ENCODE measurements around the gene PLXNA2. TPM values are rescaled to one million over a fixed set of nuclear protein-coding genes. Genes with fewer than 3 reads are reported as not detected.

Gene PLXNA2
- total RNA-seq, 1 experiment from 2014 or later, result 8.7 TPM

DNA sequence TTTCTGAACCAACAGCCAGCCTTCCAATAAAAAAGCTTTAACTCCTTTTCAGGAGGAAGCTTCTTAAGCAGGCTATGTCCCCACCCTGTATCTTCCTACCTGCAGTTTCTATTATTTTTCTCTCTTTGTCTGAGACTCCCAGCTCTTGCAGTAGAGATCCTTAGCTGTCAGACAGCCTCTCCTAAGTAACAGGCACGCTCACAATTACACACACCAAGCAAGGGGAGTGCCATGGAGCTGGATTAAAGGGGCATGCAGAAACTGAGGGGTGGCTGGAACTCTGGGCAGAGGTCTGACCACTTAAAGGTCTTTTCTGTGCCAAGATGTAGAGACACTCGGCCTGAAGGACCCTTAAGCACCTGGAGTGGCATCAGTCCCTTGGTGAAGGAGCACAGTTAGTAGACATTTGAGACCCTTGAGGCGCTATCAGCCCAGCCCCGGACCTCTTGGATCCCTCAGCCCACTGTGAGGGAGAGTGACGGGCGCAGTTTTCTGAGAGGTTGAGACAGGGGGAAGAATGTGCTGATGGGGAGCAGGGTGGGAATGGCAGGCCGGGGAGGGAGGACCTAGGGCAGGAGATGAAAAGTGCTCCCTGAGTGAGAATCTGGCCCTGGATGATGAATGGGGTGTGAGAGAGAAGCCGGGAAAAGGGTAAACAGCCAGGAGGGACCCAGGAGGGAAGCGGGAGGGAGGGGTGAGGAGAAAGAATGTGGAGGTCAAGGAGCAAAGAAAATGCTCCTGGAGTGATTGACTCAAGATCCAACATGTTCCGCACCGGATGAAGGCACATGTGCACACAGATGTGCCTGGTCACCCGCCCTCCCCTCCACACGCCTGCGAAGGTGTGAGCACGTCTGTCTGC, 13.3 kb downstream of the PLXNA2 start:
- Histone ChIP-seq H3K9me3 (replicated peaks) (no peaks in the 10 kb centered on the region), H3K27me3 (replicated peaks) (no peaks in the 10 kb centered on the region), H3K36me3 (peaks cover 22% of the 10 kb centered on the region), H3K4me3 (no peak overlapping the region), H3K4me1 (replicated peaks) (peaks cover 56% of the 10 kb centered on the region), H3K27ac (no peak overlapping the region)
- no peak for DNase-seq (ENCODE audit: low read depth in 1 of 2, low spot score in 2 of 2)

- Histone ChIP-seq H3K27me3 (replicated peaks) (no peaks in the 10 kb centered on the region), H3K36me3 (peaks cover 21% of the 10 kb centered on the region), H3K4me3 (no peak overlapping the region), H3K4me1 (replicated peaks) (peaks cover 37% of the 10 kb centered on the region), H3K27ac (no peak overlapping the region), H3K9me3 (replicated peaks) (no peaks in the 10 kb centered on the region)
- DNase-seq (ENCODE audit: low read depth in 1 of 2, low spot score in 2 of 2), result no peak
Measured at GRCh38 chr1:208228550-208228949, 15.6 kb downstream of the PLXNA2 start.

DNA sequence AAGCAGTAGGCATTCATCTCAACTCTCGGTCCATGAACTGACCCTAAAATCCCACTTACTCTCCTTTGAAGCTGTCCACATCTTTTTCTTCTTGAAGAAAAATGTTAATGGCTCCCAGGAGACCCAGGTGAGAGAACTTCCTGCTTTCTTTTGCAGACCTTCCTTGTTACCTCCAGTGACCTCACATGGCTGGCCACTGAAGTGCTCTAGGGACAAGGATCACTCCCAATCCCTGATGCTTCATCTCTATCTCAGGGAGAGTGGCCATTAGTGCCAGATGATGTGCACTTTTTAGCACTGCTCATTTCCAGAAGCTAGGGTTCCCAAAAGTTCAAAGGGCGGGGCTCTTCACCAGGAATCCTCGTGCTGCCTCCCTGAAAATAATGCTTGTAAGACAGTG, 16.2 kb downstream of the PLXNA2 start:
- Histone ChIP-seq H3K27me3 (replicated peaks) (no peaks in the 10 kb centered on the region), H3K4me1 (replicated peaks) (peaks cover 37% of the 10 kb centered on the region), H3K36me3 (peaks cover 21% of the 10 kb centered on the region), H3K27ac (no peak overlapping the region), H3K9me3 (replicated peaks) (no peaks in the 10 kb centered on the region), H3K4me3 (no peak overlapping the region)
- no peak for DNase-seq (ENCODE audit: low read depth in 1 of 2, low spot score in 2 of 2)

DNA sequence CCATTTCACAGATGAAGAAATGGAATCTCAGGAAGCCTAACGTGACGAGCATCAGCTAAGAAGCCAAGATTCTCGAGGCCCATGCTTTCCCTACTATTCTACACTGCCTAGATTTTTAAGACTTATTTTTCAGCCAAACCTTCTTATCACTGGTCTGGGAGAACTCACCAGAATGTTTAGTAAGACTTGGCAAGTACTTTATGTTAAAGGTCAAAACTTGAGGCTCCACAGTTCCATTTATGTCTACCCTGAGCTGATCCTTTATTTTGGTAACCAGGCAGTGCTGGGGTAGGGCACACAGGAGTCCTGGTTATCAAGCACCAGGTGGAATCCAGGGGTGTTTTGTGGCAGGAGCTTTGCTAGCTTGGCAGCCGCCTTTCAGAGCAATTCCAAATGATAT, 16.8 kb downstream of the PLXNA2 start:
- no peak overlapping the region for H3K4me3 ChIP-seq
- peaks cover 37% of the 10 kb centered on the region for H3K4me1 ChIP-seq (replicated peaks)
- no peak overlapping the region for H3K27ac ChIP-seq
- H3K9me3 ChIP-seq (replicated peaks), result no peaks in the 10 kb centered on the region
- H3K36me3 ChIP-seq, result peaks cover 26% of the 10 kb centered on the region
- no peak for DNase-seq (ENCODE audit: low read depth in 1 of 2, low spot score in 2 of 2)
- H3K27me3 ChIP-seq (replicated peaks), result no peaks in the 10 kb centered on the region

- H3K36me3 ChIP-seq, result peaks cover 34% of the 10 kb centered on the region
- H3K4me3 ChIP-seq, result no peak overlapping the region
- H3K9me3 ChIP-seq (replicated peaks), result no peaks in the 10 kb centered on the region
- peaks cover 37% of the 10 kb centered on the region for H3K4me1 ChIP-seq (replicated peaks)
- H3K27me3 ChIP-seq (replicated peaks), result no peaks in the 10 kb centered on the region
- no peak overlapping the region for H3K27ac ChIP-seq
- no peak for DNase-seq (ENCODE audit: low read depth in 1 of 2, low spot score in 2 of 2)
Measured at GRCh38 chr1:208225954-208226937, 17.9 kb downstream of the PLXNA2 start.

DNA sequence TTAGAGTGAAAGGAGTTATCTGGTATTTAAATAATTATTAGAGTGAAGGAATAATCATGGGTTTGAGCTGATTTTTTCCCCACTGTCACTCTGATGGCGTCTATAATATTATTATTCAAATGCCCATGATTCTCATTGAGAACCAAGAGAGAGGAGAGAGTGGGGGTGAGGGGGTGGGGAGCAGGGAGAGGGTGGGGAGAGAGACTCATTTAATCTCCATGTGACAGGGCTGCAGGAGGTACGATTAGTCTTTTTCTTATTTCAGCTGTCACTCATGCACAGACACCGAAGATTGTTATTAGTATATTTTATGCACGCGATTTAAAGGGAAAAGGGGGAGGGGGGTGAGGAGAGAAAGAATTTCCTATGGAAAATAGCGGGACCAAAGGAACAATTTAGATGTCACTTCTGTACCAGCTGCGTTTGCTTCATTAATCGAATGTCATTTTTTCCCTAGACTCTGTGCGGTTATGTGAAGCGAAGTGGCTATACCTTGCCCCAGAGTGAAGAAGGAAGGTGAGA, 19.9 kb downstream of the PLXNA2 start:
- peaks cover 27% of the 10 kb centered on the region for H3K36me3 ChIP-seq
- H3K27me3 ChIP-seq (replicated peaks), result no peaks in the 10 kb centered on the region
- no peak overlapping the region for H3K4me3 ChIP-seq
- H3K9me3 ChIP-seq (replicated peaks), result no peaks in the 10 kb centered on the region
- no peak overlapping the region for H3K27ac ChIP-seq
- no peak for DNase-seq (ENCODE audit: low read depth in 1 of 2, low spot score in 2 of 2)
- H3K4me1 ChIP-seq (replicated peaks), result peaks cover 50% of the 10 kb centered on the region

- Histone ChIP-seq H3K4me3 (no peak overlapping the region), H3K27ac (peak overlapping the region; percentile 45), H3K9me3 (replicated peaks) (no peaks in the 10 kb centered on the region), H3K36me3 (peaks cover 34% of the 10 kb centered on the region), H3K27me3 (replicated peaks) (no peaks in the 10 kb centered on the region), H3K4me1 (replicated peaks) (peaks cover 61% of the 10 kb centered on the region)
- DNase-seq (ENCODE audit: low read depth in 1 of 2, low spot score in 2 of 2), result peak in 1 of 2 experiments; percentile 59
Measured at GRCh38 chr1:208223136-208223535, 21.0 kb downstream of the PLXNA2 start.

DNA sequence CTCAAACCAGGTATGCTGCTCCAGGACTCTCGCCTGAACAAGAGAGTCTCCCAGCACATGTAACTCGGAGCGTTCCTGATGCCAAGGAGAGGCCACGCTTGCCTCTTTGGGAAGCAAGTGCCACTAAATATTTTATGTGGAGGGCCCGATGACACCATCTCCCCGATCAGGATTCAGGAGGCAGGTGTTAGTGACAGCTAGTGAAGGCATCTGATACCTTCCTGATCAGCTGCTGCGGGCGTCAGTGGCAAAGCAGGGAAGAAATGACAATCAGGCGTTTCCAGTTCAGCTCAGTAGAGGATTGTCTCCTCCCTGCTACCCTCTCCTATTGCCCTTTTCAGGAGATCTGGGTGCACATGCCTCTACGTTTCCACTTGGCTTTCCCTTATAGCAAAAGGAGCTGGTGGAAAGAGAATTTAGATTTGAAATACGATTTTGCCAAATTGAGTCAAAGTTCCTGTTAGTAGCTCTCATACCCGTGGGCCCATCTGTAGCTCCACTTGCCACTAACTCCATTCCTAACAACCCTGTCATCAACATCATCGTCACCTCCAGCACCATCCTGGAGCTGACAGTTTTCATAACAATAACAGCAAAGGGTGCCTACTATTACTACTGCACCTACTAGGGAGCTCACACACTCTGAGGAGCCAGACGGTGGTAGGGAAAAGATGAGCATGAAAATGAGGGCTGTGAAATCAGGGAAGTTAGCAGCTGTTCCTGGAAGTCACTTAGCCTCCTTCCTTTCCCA, 21.6 kb downstream of the PLXNA2 start:
- DNase-seq (ENCODE audit: low read depth in 1 of 2, low spot score in 2 of 2), result no peak
- H3K27ac ChIP-seq, result peak overlapping the region; percentile 45; the same call in 1 of the 2 replicates
- peaks cover 67% of the 10 kb centered on the region for H3K4me1 ChIP-seq (replicated peaks)
- no peak overlapping the region for H3K4me3 ChIP-seq
- no peaks in the 10 kb centered on the region for H3K27me3 ChIP-seq (replicated peaks)
- peaks cover 35% of the 10 kb centered on the region for H3K36me3 ChIP-seq
- H3K9me3 ChIP-seq (replicated peaks), result no peaks in the 10 kb centered on the region

GRCh38 chr1:208221291-208221622, 22.9 kb downstream of the PLXNA2 start:
- Histone ChIP-seq H3K9me3 (replicated peaks) (peaks cover 4% of the 10 kb centered on the region; the same call in 1 of the 2 replicates), H3K4me1 (replicated peaks) (peaks cover 77% of the 10 kb centered on the region), H3K27me3 (replicated peaks) (no peaks in the 10 kb centered on the region), H3K36me3 (peaks cover 45% of the 10 kb centered on the region), H3K4me3 (no peak overlapping the region), H3K27ac (peak overlapping the region; percentile 85)
- no peak for DNase-seq (ENCODE audit: low read depth in 1 of 2, low spot score in 2 of 2)

DNA sequence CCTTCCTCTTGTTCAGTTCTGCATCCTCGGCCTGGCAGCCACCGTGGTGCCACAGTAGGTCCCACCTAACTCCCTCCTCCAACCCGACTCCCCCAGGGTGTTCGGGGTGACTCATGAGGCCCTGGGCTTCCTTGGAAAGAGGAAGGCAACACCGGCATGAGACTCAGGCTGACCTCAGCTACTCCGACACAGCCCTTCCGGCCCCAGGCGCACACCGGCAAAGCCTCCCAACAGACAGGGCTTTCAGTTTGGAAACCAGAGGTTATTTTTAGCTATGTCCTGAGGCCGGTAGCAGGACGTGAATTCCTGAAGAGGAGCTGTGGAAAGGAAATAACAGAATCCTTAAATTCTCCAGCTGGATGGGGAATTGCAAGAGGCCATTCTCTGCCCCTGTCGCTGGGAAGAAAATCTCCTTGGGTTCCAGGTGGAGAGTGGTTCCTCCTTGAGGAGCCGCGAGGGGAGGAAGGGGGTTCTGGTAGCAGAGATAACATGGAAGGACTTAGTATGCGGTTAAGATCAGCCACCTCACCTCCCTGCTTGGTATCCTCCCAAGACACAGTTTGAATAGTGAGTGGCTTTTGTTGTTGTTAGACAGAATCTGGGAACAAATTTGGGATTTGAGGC, 24.4 kb downstream of the PLXNA2 start:
- H3K27ac ChIP-seq, result peak overlapping the region; percentile 85
- H3K36me3 ChIP-seq, result peaks cover 51% of the 10 kb centered on the region
- H3K4me1 ChIP-seq (replicated peaks), result peaks cover 92% of the 10 kb centered on the region
- no peak overlapping the region for H3K4me3 ChIP-seq
- no peaks in the 10 kb centered on the region for H3K27me3 ChIP-seq (replicated peaks)
- DNase-seq (ENCODE audit: low read depth in 1 of 2, low spot score in 2 of 2), result peak; percentile 89 to 95
- peaks cover 4% of the 10 kb centered on the region; the same call in 1 of the 2 replicates for H3K9me3 ChIP-seq (replicated peaks)

GRCh38 chr1:208219098-208219658, 25.0 kb downstream of the PLXNA2 start:
- H3K27ac ChIP-seq, result peak overlapping the region; percentile 85
- no peak overlapping the region for H3K4me3 ChIP-seq
- no peak for DNase-seq (ENCODE audit: low read depth in 1 of 2, low spot score in 2 of 2)
- no peaks in the 10 kb centered on the region for H3K27me3 ChIP-seq (replicated peaks)
- peaks cover 57% of the 10 kb centered on the region for H3K36me3 ChIP-seq
- peaks cover 4% of the 10 kb centered on the region; the same call in 1 of the 2 replicates for H3K9me3 ChIP-seq (replicated peaks)
- H3K4me1 ChIP-seq (replicated peaks), result peaks cover 98% of the 10 kb centered on the region

DNA sequence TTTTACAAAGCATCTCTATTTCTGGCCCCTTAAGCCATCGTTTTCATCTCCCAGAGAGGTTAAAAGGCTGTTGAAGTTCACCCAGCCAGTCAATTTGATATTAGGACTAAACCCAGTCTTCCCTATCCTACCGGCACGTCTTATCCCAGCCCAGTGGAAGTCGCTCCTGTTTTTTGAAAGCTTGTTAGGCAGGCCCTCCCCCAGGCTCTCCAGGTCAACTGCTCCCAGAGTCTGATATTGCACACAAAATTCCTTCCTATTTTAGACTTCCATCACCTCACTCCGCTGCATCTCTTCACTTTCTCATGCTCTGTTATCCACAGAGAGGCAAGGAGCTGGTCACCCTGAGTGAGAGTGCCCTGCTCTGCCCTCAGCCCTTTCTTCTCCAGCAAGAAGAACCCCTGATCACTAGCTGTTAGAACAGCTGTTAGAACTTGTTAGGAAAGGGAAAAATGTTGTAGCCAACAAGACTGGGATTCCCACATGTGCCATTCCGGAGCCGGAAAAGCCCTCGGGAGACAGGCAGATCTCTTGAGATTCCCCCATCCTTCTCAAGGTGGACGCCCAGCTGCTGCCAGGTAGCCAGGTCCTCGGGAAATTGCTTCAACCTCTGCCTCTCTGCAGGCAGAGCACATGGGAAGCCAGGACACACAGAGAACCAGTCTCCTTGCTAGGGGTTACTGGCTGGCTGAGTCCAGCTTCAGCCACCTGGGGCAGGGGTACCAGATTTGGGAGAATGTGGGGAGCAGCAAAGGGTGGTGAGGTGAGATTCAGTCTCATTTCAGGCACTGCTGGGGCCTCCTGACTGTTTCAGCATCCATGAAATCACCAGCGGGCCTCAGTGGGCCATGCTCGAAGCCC, 25.7 kb downstream of the PLXNA2 start:
- Histone ChIP-seq H3K27me3 (replicated peaks) (no peaks in the 10 kb centered on the region), H3K4me1 (replicated peaks) (peaks cover 93% of the 10 kb centered on the region), H3K27ac (peak overlapping the region; percentile 85)

More for the DNA sequence above, 25.7 kb downstream of the PLXNA2 start:
- DNase-seq (ENCODE audit: low read depth in 1 of 2, low spot score in 2 of 2), result no peak
- Histone ChIP-seq H3K9me3 (replicated peaks) (peaks cover 4% of the 10 kb centered on the region; the same call in 1 of the 2 replicates), H3K4me3 (no peak overlapping the region), H3K36me3 (peaks cover 63% of the 10 kb centered on the region)

Data from SJSA1 (cell line).